Right cardiac atrium (tissue), 5 donors: ENCODE data around the gene CEP85. TPM values are rescaled to one million over a fixed set of nuclear protein-coding genes. Genes with fewer than 3 reads are reported as not detected.
A peak's percentile ranks its signal among the peaks of the same experiment; 100 is the strongest.

ENCODE experiments used
- ATAC-seq, 2 donors: fragments of 200-7000 bp; cut with Tn5 transposase; one replicate each; pipeline versions ENCODE4 v1.8.0 to v1.9.1; 2020; ENCODE audit warnings: moderate library complexity in 2 of 2, mild to moderate bottlenecking in 1 of 2
- DNase-seq, 3 donors: peaks; one replicate each; pipeline ENCODE4 v3.0.0-alpha.2; 2020
- H3K27ac ChIP-seq: one replicate; pipeline ENCODE4 v1.5.1; 2013; ENCODE audit warnings: mild to moderate bottlenecking, low read length, control low read depth, moderate library complexity
- H3K27me3 ChIP-seq: one replicate; pipeline ENCODE4 v1.6.1; 2013; ENCODE audit not compliant: control insufficient read depth, insufficient read depth
- H3K4me1 ChIP-seq: one replicate; pipeline ENCODE4 v1.6.1; 2013; ENCODE audit warnings: low read length; ENCODE audit not compliant: control insufficient read depth, insufficient read depth
- H3K4me3 ChIP-seq: one replicate; pipeline ENCODE4 v1.5.1; 2013; ENCODE audit warnings: low read length, control low read depth
- H3K9me3 ChIP-seq: one replicate; pipeline ENCODE4 v1.6.1; 2013; ENCODE audit warnings: low read length; ENCODE audit not compliant: control insufficient read depth
- WGBS: extraction: QIAGEN DNeasy Blood & Tissue Kit; methylation state at CpG from one replicate; pipeline ENCODE4 v1.1.7; 2013; 5-methylcytosine and 5-hydroxymethylcytosine counted together
- intact Hi-C, 4 donors: fragments of 100-400 bp; cut with DNase I; formaldehyde crosslinking; loops; one replicate each; pipeline versions ENCODE4 v1.11.0 to v1.14.0; 2022 to 2023
- polyA plus RNA-seq: library from polyadenylated mRNA; stranded (reverse); fragments of 200-250 nt; gene quantifications from one replicate; pipeline ENCODE4 v1.2.3, GENCODE V29; 2013
- total RNA-seq, 4 donors: library from RNA; stranded (reverse); fragmentation: NEBNext Ultra II Directional; extraction: Animal tissue kit (Norgen Biotek cat#: 25700); gene quantifications; one replicate each; pipeline ENCODE4 v1.2.1, GENCODE V29; 2021
- donor health status: healthy with polysubstance abuse.
- donor health status: DM: no; HTN: yes; CAD: no.
- donor health status: DM: no; HTN: no; CAD: no.
- donor health status: DM: no; HTN: yes; CAD: no; lungs with severe emphysema.
- donor health status: DM: yes; HTN: yes; CAD: no.

The CEP85 gene
- total and polyA plus RNA-seq, 5 donors: 18.9 to 56.2 (median 24.8) TPM

GRCh38 chr1:26318338-26319064 lies 84.5 kb downstream of the CEP85 start:
- intact Hi-C loops: loop anchor here in 1 of 4 donors (5.0 kb wide), 1 partner anchor 36 kb away; the partner anchor contains the start of gene SH3BGRL3
- peaks cover 4% of the 10 kb centered on the region for H3K4me1 ChIP-seq

GRCh38 chr1:26320896-26321295 lies 86.9 kb downstream of the CEP85 start:
- Histone ChIP-seq H3K9me3 (no peaks in the 10 kb centered on the region), H3K4me3 (no peak overlapping the region), H3K4me1 (peaks cover 4% of the 10 kb centered on the region), H3K27ac (no peak overlapping the region), H3K27me3 (no peaks in the 10 kb centered on the region)
- peak in 1 of 3 donors; percentile 36 for DNase-seq
- WGBS: 58% methylated on average over 2 of the region's 2 CpGs
- intact Hi-C loops: loop anchor here (2.0 to 10.0 kb wide), 7 partner anchors 44 to 219 kb away; partner anchors contain the start of genes C1orf232 (in 1 of the 4) and ZNF593 (in 1 of the 4)
- peak; percentile 12 to 21 for ATAC-seq

More at GRCh38 chr1:26318338-26319064, 84.5 kb downstream of the CEP85 start:
- no peak overlapping the region for H3K4me3 ChIP-seq
- H3K9me3 ChIP-seq: no peaks in the 10 kb centered on the region
- 77% methylated on average over 9 of the region's 9 CpGs for WGBS
- ATAC-seq (no peak), DNase-seq (peak in 1 of 3 donors; percentile 37)
- H3K27me3 ChIP-seq: no peaks in the 10 kb centered on the region
- H3K27ac ChIP-seq: no peak overlapping the region

GRCh38 chr1:26321315-26322041 lies 87.5 kb downstream of the CEP85 start:
- DNase-seq: peak; percentile 92 to 97 (median 95)
- H3K27ac ChIP-seq: no peak overlapping the region
- H3K9me3 ChIP-seq: no peaks in the 10 kb centered on the region
- ATAC-seq: peak; percentile 92 to 94
- no peaks in the 10 kb centered on the region for H3K27me3 ChIP-seq
- H3K4me1 ChIP-seq: peaks cover 4% of the 10 kb centered on the region
- 12% methylated on average over 16 of the region's 16 CpGs for whole genome bisulfite sequencing
- H3K4me3 ChIP-seq: no peak overlapping the region
- intact Hi-C loops: loop anchor here (2.0 to 10.0 kb wide), 7 partner anchors 44 to 219 kb away; partner anchors contain the start of genes C1orf232 (in 1 of the 4) and ZNF593 (in 1 of the 4)

- intact Hi-C loops: loop anchor here (5.0 to 10.0 kb wide), 6 partner anchors 45 to 220 kb away; partner anchors contain the start of genes C1orf232 (in 1 of the 4) and ZNF593 (in 1 of the 4)
- peak in 1 of 3 donors; percentile 30 for DNase-seq
- Histone ChIP-seq H3K9me3 (no peaks in the 10 kb centered on the region), H3K4me3 (no peak overlapping the region), H3K4me1 (peaks cover 4% of the 10 kb centered on the region), H3K27me3 (no peaks in the 10 kb centered on the region), H3K27ac (no peak overlapping the region)
- no peak for ATAC-seq
- 66% methylated on average over 10 of the region's 10 CpGs for WGBS
Measured at GRCh38 chr1:26322042-26322331, 88.0 kb downstream of the CEP85 start.

- WGBS: 87% methylated on average over 2 of the region's 2 CpGs
- DNase-seq: peak in 1 of 3 donors; percentile 9
- no peaks in the 10 kb centered on the region for H3K27me3 ChIP-seq
- no peak overlapping the region for H3K4me3 ChIP-seq
- no peaks in the 10 kb centered on the region for H3K9me3 ChIP-seq
- intact Hi-C loops: loop anchor here (5.0 to 10.0 kb wide), 6 partner anchors 46 to 221 kb away; partner anchors contain the start of genes C1orf232 (in 1 of the 4) and ZNF593 (in 1 of the 4)
- ATAC-seq: no peak
- no peak overlapping the region for H3K27ac ChIP-seq
- peaks cover 4% of the 10 kb centered on the region for H3K4me1 ChIP-seq
Measured at GRCh38 chr1:26323382-26323781, 89.4 kb downstream of the CEP85 start.

DNA sequence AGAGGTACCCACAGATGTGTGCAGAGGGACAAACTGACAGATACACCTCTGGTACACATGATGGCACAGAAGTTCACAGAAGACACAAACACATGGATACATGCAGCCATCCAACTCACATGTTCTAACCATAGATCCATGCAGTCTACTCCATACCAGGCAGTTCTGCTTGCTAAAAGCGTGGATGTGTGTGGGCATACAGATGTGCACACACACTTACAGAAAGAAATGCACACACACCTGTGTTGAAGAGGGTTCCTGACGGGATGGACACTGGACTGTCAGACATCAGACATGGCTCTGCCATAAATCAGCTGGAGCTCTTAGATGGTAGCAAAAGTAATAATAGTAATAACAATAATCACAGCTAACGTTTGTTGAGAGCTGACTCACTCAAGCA lies 90.5 kb downstream of the CEP85 start:
- H3K27me3 ChIP-seq: no peaks in the 10 kb centered on the region
- no peak for ATAC-seq
- no peaks in the 10 kb centered on the region for H3K9me3 ChIP-seq
- H3K27ac ChIP-seq: no peak overlapping the region
- H3K4me1 ChIP-seq: peaks cover 4% of the 10 kb centered on the region
- no peak for DNase-seq
- intact Hi-C loops: loop anchor here (5.0 to 10.0 kb wide), 6 partner anchors 47 to 222 kb away; partner anchors contain the start of genes C1orf232 (in 1 of the 4) and ZNF593 (in 1 of the 4)
- H3K4me3 ChIP-seq: no peak overlapping the region
- 74% methylated on average over 3 of the region's 3 CpGs for WGBS

DNA sequence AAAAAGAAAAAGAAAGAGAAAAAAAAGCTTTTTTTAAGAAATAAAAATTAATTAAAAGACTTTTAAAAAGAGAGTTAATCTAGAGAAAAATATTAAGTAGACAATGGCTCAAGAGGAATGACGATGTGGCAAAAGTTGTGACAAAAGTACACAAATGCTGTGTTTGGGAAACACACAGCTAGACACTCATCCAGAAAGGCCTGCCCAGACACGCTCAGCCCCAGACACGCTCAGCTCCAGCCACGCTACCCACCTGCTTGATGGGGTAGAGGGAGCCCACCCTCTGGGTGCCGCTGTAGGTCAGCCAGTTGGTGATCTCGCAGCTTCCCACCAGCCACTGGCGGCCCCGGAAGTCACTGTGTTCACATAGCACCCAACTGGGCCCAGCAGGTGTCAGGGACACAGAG lies 94.0 kb downstream of the CEP85 start:
- Histone ChIP-seq H3K4me3 (no peak overlapping the region), H3K9me3 (no peaks in the 10 kb centered on the region), H3K27me3 (no peaks in the 10 kb centered on the region), H3K27ac (no peak overlapping the region), H3K4me1 (no peaks in the 10 kb centered on the region)
- ATAC-seq (no peak), DNase-seq (peak in 1 of 3 donors; percentile 12)
- intact Hi-C loops: loop anchor here (10.0 kb wide), 3 partner anchors 143 to 223 kb away; partner anchors contain the start of genes C1orf232 (in 1 of the 4) and ZNF593 (in 1 of the 4)
- 83% methylated on average over 8 of the region's 8 CpGs for WGBS

Other genes with a start within 250 kb of the CEP85 start
- 1 to 10 TPM; 3.9 to 5.6 (median 4.2) TPM for gene PAFAH2, start 236.1 kb upstream of the CEP85 start, total RNA-seq
- 2.0 TPM for gene PAFAH2, start 236.1 kb upstream of the CEP85 start, polyA plus RNA-seq
- 1 to 10 TPM in 3 of 4 donors, under 1 TPM in 1; 0.78 to 4.3 (median 2.7) TPM for gene EXTL1, start 212.4 kb upstream of the CEP85 start, total RNA-seq
- 2.2 TPM for gene EXTL1, start 212.4 kb upstream of the CEP85 start, polyA plus RNA-seq
- under 1 TPM; 0.24 to 0.48 (median 0.41) TPM for gene SLC30A2, start 188.1 kb upstream of the CEP85 start, total RNA-seq
- 0.36 TPM for gene SLC30A2, start 188.1 kb upstream of the CEP85 start, polyA plus RNA-seq
- gene TRIM63, start 166.6 kb upstream of the CEP85 start, total RNA-seq: 100 to 1,000 TPM; 121 to 194 (median 155) TPM
- gene TRIM63, start 166.6 kb upstream of the CEP85 start, polyA plus RNA-seq: 184 TPM
- 1 to 10 TPM; 3.7 to 5.2 (median 4.5) TPM for gene PDIK1L, start 122.4 kb upstream of the CEP85 start, total RNA-seq
- 1.1 TPM for gene PDIK1L, start 122.4 kb upstream of the CEP85 start, polyA plus RNA-seq
- 1 to 10 TPM; 1.9 to 2.7 (median 2.5) TPM for gene FAM110D, start 75.1 kb upstream of the CEP85 start, total RNA-seq
- gene FAM110D, start 75.1 kb upstream of the CEP85 start, polyA plus RNA-seq: 4.2 TPM
- not detected for gene C1orf232, start 65.2 kb upstream of the CEP85 start, total RNA-seq
- not detected for gene C1orf232, start 65.2 kb upstream of the CEP85 start, polyA plus RNA-seq
- gene ZNF593, start 64.3 kb upstream of the CEP85 start, total RNA-seq: 10 to 100 TPM; 14.4 to 24.2 (median 20.5) TPM
- 31.9 TPM for gene ZNF593, start 64.3 kb upstream of the CEP85 start, polyA plus RNA-seq
- gene ZNF593OS, start 62.4 kb upstream of the CEP85 start, total RNA-seq: not detected
- gene ZNF593OS, start 62.4 kb upstream of the CEP85 start, polyA plus RNA-seq: 0.18 TPM
- 1 to 10 TPM in 3 of 4 donors, under 1 TPM in 1; 0.62 to 1.8 (median 1.4) TPM for gene CNKSR1, start 56.7 kb upstream of the CEP85 start, total RNA-seq
- gene CNKSR1, start 56.7 kb upstream of the CEP85 start, polyA plus RNA-seq: 0.86 TPM
- not detected for gene CATSPER4, start 43.6 kb upstream of the CEP85 start, total RNA-seq
- gene CATSPER4, start 43.6 kb upstream of the CEP85 start, polyA plus RNA-seq: not detected
- gene SH3BGRL3, start 45.9 kb downstream of the CEP85 start, total RNA-seq: 10 to 100 TPM; 28.9 to 71.3 (median 51.1) TPM
- 41.9 TPM for gene SH3BGRL3, start 45.9 kb downstream of the CEP85 start, polyA plus RNA-seq
- 10 to 100 TPM; 13.7 to 18.5 (median 16.0) TPM for gene UBXN11, start 72.4 kb downstream of the CEP85 start, total RNA-seq
- 13.3 TPM for gene UBXN11, start 72.4 kb downstream of the CEP85 start, polyA plus RNA-seq
- 1 to 10 TPM; 1.8 to 5.7 (median 4.1) TPM for gene CD52, start 83.8 kb downstream of the CEP85 start, total RNA-seq
- gene CD52, start 83.8 kb downstream of the CEP85 start, polyA plus RNA-seq: 4.5 TPM
- not detected for gene CRYBG2, start 119.9 kb downstream of the CEP85 start, total RNA-seq
- not detected for gene CRYBG2, start 119.9 kb downstream of the CEP85 start, polyA plus RNA-seq
- gene ZNF683, start 138.6 kb downstream of the CEP85 start, total RNA-seq: under 1 TPM in 1 of 4 donors, not detected in 3; 0.23 TPM
- not detected for gene ZNF683, start 138.6 kb downstream of the CEP85 start, polyA plus RNA-seq
- gene LIN28A, start 176.6 kb downstream of the CEP85 start, total RNA-seq: not detected
- gene LIN28A, start 176.6 kb downstream of the CEP85 start, polyA plus RNA-seq: not detected
- 10 to 100 TPM; 27.0 to 34.0 (median 30.0) TPM for gene DHDDS, start 198.1 kb downstream of the CEP85 start, total RNA-seq
- gene DHDDS, start 198.1 kb downstream of the CEP85 start, polyA plus RNA-seq: 21.5 TPM
- gene HMGN2, start 238.2 kb downstream of the CEP85 start, total RNA-seq: 100 to 1,000 TPM; 125 to 176 (median 136) TPM
- gene HMGN2, start 238.2 kb downstream of the CEP85 start, polyA plus RNA-seq: 152 TPM